GM18499 (cell line): ENCODE measurements around the gene KLF11.

ENCODE experiments used
- ATAC-seq: cut with Tn5 transposase; IDR thresholded peaks from one replicate; pipeline ENCODE4 v1.9.1; 2021; ENCODE audit warnings: moderate number of reproducible peaks; ENCODE audit not compliant: insufficient read depth, unreplicated experiment

KLF11 gene

DNA sequence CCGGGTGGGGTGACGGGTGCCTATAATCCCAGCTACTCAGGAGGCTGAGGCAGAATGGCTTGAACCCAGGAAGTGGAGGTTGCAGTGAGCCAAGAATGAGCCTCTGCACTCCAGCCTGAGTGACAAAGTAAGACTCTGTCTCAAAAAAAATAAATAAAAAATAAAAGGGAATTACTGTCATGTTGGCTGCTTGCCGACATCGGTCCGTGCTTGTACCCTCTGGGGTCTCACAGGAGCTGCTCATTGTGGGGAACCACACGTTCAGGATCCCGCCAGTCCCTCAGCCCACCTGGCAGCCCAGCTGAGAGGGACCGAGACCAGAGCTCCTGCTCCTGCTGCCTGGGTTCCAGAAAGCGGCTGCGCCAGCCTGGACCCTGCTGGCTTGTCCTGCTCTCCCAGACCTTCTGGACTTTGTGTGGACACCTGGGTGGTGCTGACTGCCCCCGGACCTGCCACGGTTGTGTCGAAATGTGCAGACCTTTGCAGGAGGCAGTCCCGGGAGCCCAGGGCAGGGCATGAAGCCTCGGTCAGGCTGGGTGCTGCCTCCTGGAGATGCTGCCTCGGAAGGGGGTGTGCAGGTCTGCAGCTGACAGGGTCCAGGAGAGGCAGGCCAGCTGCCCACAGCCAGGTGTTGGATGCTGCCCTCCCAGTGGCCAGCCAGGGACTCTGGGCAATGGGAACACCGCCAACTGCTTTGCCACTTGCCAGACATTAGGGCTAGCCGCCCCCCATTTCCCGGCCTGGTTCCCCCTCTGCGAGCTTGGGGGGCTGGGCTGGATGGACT is 16.4 kb downstream of the KLF11 start:
- no peak for ATAC-seq

DNA sequence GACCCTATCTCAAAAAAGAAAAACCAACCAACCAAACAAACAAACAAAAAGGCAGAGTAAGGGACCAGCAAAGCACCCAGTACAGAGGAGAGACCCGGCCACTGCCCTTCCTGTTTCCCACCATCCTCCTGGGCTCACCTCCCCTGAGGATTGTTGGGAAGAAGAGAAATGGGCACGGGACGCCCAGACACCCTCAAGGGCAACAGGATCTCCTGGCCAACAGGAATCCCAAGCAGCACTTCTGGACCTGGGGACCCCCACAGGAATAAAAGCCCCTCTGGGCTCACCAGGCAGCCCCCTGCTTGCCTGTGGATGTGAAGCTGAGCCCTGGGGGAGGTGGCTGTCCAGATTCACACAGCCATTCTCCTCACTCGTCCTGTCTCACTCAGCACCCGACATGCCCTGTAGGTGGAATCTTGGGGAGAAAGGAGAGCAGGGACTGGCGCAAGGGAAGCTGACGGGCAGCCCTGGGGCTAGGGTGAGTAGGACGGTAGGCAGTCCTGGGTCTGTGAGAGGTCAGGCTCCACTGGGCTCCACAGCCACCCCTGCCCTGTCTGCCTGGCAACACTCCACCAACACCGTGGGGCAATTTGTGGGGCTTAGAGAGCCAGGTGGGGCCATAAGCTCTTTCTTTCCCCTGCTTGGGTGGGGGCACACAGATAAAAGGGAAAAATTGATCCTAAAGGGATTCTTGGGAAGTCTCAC is 18.0 kb downstream of the KLF11 start:
- ATAC-seq, result no peak

DNA sequence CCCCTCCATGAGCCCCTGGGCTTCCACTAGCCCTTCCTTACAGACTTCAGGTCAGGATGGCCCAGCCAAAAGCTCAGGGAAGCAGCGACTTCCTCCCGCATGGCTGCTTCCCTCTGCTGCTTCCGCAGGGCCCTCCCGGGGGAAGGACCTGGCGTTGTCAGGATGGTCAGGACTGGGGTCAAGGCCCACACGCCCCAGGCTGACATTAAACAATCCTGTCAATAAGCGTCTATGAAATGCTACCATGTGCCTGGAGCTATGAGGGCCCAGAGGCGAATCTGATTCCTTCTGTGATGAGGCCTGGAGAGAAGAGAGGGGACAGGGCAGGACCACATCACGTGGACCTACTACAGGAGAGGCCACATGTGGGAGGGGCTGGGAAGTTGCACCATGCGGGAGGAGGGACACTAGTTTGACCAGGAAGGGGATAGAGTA is 19.6 kb downstream of the KLF11 start:
- ATAC-seq, result no peak

DNA sequence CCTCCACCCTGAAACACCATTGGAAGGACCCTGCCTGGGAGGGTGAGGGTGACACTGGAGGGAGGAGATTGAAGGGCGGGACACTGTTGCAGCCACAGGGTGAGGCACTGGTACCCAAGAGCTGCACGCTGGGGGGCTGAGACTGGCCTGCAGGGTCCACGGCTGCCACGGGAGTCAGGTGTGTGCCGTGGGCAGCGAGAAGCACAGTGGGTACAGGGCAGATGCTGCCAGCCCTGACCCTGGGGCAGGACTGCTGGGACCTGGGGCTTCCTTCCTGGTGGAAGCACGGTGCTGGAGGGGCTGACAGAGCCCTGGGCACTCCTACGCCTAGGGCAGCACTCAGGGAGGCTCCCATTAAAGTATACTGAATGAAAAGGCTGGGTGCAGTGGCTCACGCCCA is 20.2 kb downstream of the KLF11 start:
- ATAC-seq, result no peak

DNA sequence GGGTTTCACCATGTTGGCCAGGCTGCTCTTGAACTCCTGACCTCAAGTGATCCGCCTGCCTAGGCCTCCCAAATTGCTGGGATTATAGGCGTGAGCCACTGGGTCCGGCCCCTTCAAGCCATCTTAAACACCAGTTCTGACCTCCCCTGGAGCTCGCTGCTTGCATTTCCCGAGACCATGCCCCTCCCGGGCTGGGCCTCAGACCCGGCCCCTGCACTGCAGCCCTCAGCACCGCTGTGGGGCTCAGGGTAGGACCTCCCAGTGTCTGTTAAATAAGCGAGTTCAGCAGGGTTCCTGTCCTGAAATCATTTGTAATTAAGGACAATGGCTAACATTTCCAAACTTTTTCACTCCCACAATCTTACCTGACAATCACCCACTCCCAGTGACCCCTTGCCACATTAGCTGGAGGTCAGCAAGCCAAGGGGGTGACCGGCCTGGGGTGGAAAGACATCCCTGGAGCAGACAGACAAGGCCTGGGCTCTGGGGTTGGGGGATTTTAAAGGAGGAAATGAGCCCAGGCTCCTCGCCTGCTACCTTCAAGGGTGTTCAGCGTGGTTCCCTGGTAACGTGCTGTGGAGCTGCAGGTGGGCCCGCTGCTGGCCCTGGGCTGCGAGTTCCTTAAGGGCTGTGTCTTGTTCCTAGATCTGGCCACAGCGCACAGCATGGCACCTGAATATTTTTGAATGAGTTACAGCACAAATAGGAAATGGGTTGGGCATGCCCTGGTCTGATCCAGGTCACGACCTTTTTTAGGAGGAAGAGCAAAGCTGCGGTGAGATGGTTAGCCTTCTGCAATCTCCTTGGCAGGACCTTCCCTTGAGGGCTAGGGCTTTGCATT is 21.8 kb downstream of the KLF11 start:
- no peak for ATAC-seq

DNA sequence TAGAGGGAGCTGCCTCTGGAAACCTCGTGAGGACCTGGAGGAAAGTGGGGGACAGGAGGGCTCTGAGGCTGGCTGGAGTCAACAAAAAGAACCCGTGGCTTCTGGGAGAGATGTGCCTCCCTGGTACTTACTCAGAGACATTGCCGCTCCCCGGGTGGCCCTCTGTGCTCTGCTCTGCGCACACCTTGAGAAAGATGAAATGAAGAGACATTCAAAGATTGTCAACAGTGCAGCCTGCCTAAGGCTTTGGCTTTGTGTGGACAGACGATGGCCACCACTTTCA is 22.4 kb downstream of the KLF11 start:
- ATAC-seq, result no peak

DNA sequence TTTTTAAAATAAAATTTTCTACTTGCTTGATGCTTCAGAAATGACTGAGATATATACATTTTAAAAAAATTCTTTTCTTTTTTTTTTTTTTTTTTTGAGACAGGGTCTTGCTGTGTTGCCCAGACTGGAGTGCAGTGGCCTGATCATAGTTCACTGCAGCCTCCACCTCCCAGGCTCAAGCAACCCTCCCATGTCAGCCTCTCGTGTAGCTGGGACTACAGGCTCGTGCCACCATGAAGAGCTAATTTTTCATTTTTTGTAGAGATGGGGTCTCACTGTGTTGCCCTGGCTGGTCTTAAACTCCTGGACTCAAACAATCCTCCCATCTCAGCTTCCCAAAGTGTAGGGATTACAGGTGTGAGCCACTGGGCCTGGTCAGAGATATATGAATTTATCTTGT is 24.0 kb downstream of the KLF11 start:
- no peak for ATAC-seq

DNA sequence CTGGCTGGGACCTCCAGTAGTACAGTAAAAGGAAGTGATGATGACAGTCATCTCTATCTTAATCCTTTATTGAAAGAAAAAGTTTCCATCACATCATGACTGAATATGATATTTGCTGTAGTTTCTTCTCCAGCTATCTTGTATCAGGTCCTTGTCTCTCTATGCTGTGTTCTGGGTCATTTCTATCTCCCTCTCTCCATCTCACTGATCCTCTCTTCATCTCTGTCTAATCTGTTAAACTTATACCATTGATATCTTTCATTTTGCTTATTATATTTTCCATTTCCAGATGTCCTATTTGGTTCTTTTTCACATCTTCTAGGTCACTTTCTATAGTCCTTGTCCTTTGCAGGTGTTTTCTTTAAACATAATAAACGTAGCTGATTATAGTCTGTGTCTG is 24.5 kb downstream of the KLF11 start:
- ATAC-seq, result no peak

DNA sequence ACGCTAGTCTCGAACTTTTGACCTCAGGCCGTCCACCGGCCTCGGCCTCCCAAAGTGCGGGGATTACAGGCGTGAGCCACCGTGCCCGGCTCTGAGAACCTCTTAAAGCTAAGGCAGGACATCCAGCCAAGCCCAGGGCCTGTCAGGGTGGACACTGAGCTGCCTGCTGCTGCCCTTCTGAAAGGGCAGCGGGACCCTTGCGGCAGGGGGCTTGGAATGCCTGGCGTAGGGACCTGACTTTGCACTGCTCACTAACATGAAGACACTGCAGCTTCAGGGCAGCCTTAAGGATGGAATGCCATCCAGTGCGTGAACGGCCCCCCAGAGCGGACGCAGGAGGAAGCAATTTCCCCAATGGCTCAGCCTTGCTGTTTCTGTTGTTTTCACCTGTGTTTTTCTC is 27.8 kb downstream of the KLF11 start:
- ATAC-seq, result no peak

DNA sequence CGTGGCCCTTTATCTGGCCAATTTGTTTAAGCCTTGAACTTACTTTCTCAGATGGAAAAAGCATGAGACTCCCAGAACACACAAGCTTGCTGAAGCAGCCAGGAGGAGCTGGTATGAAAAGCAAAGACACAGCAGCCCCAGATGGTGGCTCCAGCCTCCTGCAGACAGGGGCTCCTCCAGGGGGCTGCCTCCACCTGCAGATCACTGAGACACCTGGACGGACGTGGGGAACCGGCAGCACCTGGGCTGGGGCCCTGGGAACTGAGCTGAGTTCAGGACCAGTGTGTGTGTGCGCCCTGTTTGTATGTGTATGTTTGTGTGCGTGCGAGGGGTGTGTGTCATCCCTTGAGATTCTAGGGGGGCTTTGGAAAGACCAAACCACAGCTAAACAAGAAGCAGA is 28.2 kb downstream of the KLF11 start:
- no peak for ATAC-seq

DNA sequence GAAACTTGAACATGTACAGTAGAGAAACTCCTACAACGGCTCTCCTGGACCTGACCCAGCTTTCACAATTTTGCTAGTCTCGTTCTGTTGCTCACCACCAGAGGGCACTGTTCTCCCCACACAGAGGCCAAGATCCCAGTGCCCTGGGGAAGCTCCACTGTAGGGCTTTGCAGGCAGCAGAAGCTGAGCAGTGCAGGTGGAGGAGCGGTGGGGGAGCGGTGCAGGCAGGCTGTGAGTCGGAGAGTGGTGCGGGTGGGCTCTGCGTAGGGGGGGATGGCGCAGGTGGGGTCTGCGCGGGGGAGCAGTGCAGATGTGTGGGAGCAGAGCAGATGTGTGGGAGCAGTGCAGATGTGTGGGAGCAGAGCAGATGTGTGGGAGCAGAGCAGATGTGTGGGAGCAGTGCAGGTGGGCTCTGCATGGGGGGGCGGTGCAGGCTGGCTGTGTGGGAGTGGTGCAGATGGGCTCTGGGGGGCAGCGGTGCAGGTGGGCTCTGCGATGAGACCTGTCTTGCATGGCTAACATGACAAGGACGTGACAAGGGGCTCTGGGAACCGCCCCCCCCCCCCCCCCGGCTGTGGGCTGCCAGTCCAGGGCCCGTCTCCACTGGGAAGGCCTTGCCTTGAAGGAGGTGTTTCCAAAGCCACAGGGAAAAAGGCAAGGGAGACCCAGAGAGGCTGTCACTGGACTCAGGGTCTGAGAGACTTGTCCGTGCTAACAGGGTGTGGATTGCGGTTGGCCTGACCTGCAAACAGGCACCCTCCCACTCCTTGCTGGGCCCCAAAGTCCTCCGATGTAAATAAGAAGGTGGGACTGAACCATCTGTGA is 29.5 kb downstream of the KLF11 start:
- peak; percentile 61 for ATAC-seq

DNA sequence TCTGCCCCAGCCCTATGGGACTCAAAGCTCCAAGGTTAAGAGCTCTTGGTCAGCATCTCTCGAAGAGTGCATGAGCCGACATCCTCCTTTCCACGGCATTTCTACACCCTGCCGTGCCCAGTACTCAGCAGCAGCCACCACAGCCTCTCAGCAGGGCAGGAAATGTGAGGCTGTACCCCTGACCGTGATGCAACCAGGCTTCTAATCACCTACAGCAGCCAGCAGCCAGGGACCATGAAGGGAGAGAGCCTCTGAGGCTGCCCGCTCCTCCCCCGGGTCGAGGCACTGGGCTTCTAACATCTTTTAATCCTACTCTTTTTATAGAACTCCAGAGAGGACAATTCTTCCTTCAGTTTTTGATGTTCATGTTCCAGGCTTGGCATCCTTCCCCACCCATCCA is 30.4 kb downstream of the KLF11 start:
- ATAC-seq, result no peak

DNA sequence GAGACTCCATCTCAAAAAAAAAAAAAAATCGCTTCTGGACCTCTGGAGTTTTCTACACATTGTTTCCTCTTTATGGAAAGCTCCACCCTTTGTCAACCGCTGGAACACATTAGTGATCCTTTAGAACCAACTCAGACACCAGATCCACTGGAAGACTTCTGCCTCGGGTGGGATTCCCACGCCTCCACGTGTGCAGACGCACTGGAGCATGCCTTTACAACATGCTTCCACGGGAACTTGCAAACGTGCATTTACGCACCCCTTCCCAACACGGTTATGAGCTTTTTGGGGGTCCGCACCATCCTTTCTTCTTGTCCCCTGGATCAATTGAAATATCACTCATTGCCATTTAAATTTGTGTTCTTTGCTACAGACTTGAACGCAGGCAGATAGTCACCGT is 31.8 kb downstream of the KLF11 start:
- no peak for ATAC-seq

DNA sequence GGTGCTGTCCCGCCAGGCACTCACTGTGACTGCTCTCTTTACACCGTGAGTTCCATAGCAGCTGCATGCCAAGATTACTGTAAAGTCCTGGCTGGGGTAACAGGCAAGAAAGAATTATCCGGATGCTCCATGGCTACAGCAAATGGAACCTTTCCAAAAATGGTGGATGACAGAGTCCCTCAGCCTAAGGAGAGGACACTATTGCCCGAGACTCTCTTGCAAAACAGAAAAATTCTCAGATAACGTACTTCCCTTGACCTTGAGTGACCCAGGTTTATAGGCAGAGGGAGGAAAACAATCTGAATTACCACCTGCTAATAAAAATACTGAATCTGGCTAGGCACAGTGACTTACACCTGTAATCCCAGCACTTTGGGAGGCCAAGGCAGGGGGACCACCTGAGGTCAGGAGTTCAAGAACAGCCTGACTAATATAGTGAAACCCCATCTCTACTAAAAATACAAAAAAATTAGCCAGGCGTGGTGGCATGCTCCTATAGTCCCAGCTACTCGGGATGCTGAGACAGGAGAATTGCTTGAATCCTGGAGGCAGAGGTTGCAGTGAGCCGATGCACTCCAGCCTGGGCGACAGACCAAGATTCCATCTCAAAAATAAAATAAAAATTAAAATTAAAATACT is 32.3 kb downstream of the KLF11 start:
- no peak for ATAC-seq

DNA sequence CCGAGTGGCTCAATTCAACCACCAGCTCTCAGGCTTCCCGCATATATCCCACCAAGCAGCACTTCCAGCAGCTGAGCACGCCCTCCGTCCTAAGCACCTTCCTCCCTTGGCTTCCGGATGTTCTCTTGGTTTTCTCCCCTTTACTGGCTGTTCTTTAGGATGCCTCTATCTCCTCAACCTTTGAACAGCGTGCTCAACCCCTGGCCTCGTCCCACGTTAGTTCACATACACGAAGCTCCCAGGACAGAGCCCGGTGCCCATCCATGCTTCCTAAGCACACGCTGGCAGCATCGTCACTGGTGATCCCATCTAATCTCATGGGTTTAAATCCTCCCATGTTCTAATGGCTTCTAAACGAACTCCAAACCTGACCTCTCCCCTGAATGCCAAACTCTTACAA is 33.2 kb downstream of the KLF11 start:
- ATAC-seq, result no peak

DNA sequence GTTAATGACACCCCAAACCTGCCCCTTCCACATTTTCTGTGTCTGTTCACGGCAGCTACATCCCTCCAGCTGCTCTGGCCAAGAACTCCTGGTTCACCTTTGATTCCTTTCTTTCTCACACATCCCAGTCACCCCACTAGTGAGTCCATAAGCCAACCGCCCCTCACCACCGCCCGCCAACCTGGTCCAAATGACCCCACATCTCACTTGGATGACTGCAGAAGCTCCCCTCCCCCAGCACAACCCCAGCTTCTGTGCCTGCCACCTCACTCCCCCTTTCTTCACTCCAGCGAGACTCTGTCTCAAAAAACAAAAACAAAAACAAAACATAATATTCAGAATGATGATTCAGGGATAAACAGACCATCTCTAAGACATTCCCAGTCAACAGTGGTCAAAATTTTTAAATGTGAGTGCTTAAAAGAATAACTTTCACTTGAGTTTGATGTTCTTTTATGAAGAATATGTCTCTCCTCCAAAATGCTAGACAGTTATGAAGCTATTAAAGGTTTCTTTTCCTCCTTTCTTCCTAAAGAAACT is 33.7 kb downstream of the KLF11 start:
- no peak for ATAC-seq

DNA sequence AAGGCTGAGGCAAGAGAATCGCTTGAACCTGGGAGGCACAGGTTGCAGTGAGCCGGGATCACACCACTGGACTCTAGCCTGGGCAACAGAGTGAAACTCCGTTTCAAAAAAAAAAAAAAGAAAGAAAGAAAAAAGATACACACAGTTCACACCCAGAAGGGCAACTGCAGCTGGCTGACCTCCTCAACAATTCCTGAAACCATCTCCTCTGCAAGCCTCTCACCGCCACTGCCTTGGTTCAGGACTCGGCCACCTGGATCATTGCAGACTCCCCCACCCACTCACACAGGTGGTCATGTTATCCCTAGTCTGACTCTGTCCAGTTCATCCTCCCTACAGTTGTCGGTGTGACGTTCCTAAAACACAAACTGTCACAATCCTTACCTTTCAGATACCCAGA is 34.7 kb downstream of the KLF11 start:
- no peak for ATAC-seq

DNA sequence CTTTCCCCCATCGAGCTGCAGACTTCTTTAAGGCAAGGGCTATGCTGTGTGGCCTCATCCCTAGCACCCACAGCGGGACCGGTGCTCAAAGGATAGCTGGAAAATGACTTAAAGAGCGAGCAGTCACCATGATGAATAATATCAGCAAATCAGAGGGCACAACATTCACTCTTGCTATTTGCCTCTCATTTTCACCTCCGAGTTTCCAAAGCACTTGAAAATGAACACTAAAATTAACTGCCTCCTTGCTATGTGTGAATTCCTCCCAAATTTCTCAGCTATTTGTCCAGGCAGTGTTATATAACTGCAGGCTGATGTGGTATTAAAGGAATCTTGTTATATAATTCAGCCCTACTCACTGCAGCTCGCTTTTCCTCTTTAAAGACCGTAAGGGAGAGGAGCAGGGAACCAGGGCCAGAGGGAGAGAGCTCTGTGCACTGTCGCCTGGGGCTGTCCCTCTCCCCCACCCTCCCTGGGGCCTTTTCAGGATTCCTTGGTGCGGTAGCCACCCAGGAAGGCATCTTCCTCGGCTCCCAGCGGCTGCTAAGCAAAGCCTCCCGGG is 35.4 kb downstream of the KLF11 start:
- ATAC-seq, result no peak

DNA sequence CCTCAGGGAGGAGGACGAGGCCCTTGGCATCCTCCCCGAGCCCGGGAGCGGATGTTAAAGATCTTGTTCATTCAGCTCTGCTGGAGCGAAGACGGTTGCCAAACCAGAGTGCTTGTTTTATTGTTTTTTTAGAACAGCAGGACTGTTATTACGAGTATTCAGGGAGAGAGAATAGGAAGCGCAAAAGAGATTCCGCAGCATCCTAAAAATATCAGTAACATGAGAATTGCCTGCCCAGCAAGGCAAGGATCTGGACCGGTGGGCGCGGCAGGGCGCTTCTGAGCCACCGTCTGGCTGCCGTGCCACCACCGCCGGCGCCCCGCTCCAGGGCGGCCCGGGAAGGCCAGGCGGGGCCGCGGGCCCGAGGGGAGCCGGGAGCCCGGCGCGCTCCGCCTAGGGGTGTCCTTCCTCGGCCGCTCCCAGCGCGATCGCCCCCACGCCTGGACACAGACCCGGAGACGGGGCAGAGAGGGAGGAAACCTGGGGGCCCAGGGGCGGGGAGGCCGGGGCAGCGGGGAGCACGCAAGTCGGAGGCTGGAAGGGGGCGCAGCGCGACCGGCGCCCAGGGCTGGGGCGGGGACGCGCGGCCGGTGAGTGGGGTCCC is 36.0 kb downstream of the KLF11 start:
- no peak for ATAC-seq
